ENCODE measurements around the gene BLOC1S1.

The BLOC1S1 gene

DNA sequence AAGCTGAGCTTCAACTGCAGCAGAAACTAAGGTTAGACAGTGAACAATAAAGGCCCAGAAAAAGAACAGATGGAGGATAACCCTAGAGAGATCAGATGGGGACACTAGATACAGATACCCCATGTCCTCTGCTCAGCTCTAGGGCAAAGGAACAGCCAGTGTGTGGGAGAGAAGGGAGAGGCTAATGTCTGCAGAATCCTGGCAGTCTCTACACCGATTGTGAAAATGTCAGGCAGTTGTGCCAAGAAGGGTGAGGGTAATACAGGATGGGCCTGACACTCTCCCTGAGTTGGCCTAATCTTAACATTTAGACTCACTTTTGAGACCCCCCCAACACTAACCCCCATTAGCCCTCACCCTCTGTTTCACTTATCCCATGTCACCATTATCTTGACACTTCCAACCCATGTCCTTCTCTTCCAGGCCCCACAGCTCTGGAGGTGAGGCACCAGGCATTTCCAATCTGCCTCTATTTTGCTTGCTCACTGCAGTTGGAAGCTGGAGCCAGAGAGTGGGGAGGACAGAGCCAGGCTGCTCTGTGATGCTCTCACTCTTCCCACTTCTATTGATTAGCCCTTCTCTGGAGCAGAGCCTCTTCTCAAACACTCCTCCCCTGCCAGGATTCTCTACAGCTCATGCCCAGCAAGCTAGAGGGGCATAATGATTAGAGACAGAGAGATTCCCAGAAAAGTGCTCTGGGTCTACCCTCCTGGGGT lies 3.0 kb upstream of the BLOC1S1 start:
- DNase-seq: no peak

DNA sequence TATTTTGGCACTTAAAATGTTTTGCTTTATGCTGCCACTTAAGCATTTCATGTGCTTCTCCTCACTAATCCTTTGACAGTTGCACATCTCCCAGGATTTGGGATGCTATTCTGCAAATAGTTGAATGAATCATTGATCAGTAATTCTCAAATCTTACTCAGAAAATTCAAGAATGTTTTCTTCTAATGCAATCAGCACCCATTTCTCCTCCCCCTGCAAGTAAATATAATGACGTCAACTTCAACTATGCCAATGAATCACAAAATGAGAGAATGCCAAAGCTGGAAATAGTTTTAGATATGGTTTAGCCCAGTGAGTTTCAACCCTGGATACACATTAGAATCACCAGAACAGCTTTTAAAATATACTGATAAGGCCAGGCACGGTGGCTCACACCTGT lies 2.1 kb upstream of the BLOC1S1 start:
- DNase-seq: no peak

DNA sequence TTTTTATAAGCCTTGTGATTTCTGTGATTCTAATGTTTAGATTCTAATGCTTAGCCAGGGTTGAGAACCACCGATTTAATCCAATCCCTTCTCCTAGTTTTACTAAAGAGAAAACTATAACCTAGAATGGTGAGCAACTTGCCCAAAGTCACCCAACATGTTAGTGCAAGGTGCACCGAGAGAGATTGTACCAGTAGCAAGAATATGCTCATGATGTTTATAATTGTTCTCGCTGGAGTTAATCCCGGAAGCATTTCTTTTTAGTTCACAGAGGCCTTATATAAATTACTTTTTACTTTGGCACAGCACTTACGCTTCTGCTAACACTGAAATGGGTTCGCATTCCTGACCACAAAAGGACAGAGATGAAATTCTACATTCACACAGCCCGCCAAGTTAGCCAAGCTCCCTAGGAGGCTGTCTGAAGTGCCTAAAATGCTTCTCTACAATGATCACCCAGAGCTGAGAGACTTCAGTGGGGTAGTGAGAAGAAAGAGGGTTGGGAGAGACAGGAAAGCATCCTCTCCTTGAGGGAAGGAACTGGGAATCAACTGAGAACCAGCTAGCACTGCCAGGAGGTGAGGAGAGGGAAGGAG lies 579 bp upstream of the BLOC1S1 start:
- no peak for DNase-seq

DNA sequence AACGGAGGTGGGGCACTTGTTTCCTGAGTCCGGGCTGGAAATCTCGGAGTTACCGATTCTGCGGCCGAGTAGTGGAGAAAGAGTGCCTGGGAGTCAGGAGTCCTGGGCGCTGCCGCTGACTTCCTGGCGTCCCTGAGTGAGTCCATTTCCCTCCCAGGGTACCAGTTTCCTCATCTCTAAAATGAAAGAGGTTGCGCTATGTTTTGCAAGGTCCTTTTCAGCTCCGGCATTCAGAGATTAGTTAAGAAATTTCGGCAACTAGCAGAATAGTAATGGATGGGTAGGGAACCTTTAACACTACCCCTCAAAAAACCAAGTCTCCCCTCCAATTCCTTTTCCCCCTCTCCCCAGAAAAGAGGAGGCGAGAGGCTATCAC lies 724 bp downstream of the BLOC1S1 start:
- no peak for DNase-seq

DNA sequence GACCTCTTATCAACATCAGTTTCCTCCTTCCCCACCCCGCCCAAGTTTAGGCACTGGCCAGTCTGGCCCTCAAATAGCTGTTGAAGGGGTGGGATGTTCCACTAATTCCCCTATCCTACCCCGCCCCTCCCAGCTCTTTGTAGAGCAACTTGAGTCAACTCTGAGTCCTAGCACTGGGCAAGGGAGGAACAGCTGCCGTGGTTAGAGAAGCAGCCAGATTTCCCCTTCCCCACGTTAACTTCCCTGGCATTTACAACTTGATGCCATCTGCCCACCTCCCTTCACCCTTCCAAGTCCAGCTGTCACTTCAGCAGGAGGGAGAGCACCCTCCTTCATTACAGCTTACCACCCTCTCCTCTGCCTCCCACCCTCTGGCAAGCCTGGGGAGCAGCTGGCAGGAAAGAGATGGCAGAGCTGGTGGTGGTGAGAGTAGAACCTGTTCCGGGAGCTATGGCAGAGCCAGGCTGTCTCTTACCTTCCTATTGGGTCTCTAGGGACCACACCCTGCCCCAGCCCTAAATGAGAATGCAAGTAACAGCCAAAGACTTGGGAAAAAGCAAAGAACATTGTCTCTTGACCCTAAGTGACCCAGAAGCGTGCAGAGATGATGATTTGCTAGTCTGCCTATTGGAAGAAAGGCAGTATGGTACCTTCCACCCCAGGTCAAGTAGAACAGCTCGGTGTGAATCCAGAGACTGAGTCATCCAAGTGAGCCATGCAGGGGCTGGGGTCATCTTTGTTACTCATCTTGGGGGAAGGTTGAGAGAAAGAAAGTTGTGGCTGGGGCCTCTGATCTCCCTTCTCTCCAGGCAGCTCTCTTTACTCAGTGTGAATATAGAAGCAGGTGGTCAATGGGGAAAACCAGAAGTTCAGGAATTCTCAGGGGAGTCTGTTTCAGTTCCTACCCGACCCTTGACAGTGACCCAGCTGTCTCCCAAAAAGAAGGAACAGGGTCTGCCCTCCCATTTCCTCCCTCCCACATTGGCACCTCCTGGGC lies 1.5 kb downstream of the BLOC1S1 start:
- DNase-seq: no peak

DNA sequence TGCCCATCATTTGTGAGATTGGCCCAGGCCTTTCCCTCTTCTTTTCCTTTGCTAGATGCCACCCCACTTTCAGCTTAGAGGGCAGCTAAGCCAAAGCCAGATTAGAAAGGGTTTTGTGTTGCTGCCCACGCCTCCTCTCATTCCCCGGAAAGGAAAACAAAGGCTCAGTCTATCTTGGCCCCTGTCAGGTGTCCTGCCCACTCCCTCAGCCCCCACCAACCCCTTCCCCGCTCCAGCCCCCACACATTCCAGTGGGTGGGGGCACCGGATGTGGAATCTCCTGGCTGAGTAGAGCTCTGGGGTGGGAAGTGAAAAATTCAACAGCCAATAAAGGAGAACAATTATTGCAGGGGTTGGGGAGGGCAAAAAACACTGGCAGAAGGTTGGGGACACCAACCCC lies 2.2 kb downstream of the BLOC1S1 start:
- no peak for DNase-seq

DNA sequence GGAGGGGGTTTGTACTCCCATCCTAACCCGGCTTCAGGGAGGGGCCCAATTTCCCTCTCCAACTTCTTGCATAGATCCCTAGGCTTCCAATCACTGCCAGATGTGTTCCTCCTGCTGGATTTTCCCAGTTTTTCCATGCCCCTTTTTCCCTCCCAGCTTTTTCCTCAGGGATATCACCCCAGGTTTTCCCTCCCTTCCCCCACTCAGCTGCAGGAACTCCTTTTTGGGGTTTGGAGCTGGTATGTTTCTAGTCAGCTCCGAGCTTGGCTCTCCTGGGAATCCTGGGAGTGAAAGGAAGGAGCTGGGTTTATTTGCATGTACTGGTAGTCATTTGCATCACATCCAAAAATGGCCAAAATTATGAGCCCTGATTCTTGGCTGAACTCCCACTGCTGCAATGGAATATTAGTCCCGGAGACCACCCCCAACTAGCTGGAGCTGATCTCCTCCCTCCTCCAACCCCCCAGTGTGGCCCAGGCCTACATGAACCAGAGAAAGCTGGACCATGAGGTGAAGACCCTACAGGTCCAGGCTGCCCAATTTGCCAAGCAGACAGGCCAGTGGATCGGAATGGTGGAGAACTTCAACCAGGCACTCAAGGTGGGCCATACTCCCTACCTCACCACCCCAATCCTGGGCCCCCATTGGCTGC lies 2.9 kb downstream of the BLOC1S1 start:
- no peak for DNase-seq

DNA sequence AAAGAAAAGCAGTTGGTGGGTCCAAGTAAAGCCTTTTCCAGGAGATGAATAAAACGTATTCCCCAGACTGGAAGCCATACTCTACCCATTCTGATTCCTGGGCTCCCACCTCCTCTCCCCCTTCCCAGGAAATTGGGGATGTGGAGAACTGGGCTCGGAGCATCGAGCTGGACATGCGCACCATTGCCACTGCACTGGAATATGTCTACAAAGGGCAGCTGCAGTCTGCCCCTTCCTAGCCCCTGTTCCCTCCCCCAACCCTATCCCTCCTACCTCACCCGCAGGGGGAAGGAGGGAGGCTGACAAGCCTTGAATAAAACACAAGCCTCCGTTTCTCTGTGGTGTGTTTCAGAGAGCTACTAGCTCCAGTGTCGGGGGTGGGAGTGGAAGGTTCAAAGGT lies 3.5 kb downstream of the BLOC1S1 start:
- no peak for DNase-seq

DNA sequence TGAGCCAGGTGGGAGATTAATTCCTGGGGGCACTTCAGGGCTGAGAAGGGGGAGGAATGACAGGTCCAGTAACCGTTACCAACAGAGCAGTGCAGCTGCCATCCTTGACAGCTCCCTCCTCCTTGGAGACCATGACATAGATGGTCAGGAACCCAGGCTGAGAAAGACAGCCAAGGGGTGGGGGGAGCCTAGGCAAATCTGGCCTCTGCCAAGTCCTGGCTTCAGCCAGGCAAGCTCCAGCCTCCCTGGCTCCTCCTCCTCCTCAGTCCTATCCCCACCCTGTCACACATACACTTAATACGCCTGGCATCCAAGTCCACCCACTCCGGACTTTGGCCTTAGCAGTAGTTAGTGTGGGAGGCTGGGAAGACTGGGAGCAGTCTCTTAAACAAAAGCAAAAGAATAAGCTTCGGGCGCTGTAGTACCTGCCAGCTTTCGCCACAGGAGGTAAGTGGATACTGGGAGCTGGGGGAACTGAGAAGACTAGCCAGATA lies 4.3 kb downstream of the BLOC1S1 start, which contains the start of gene RDH5:
RDH5 (plus strand) TSS at position 323 of the 494 bp plus-strand sequence. CDS start 792 bp downstream, outside the sequence.
- no peak for DNase-seq

DNA sequence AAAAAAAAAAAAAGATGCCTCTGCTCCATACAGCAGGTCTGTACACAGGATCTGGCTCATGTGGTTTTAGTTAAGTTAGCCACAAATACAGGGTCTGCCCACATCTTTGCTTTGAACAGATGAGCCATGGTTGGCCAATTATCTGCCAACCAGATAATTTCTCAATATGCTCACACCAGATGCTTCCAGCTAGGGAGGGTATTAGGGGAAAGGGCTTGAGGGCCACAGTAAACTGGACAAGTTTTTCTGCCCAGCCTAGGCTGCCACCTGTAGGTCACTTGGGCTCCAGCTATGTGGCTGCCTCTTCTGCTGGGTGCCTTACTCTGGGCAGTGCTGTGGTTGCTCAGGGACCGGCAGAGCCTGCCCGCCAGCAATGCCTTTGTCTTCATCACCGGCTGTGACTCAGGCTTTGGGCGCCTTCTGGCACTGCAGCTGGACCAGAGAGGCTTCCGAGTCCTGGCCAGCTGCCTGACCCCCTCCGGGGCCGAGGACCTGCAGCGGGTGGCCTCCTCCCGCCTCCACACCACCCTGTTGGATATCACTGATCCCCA lies 5.1 kb downstream of the BLOC1S1 start:
- DNase-seq: no peak

DNA sequence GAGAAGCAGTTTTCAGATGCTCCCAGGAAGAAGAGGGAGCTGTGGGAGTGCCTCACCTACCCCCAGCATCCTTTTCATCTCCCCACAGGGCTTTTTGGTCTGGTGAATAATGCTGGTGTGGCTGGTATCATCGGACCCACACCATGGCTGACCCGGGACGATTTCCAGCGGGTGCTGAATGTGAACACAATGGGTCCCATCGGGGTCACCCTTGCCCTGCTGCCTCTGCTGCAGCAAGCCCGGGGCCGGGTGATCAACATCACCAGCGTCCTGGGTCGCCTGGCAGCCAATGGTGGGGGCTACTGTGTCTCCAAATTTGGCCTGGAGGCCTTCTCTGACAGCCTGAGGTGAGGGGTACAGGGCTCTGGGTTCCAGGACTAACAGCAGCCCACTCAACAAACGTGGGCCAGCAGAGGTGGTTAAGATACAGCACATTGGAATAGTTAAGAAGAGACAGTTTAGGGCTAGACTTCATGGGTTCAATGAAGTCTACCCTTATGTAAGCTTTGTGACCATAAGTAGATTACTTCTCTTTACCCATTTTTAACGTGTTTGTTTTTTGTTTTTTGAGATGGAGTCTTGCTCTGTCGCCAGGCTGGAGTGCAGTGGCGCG lies 5.9 kb downstream of the BLOC1S1 start:
- DNase-seq: no peak

DNA sequence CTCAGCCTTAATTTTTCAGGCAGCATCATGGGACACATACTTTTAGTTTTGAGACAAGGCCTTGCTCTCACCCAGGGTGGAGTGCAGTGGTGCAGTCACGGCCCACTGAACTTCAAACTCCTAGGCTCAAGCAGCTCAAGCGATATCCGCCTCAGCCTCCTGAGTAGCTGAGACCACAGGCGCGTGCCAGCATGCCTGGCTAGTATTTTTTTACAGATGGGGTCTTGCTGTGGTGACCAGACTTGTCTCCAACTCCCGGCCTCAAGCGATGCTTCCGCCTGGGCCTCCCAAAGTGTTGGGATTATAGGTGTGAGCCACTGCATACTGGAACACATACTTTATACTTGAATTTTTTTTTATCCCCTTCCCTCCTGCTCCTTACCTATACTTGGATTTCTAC lies 7.1 kb downstream of the BLOC1S1 start:
- no peak for DNase-seq

DNA sequence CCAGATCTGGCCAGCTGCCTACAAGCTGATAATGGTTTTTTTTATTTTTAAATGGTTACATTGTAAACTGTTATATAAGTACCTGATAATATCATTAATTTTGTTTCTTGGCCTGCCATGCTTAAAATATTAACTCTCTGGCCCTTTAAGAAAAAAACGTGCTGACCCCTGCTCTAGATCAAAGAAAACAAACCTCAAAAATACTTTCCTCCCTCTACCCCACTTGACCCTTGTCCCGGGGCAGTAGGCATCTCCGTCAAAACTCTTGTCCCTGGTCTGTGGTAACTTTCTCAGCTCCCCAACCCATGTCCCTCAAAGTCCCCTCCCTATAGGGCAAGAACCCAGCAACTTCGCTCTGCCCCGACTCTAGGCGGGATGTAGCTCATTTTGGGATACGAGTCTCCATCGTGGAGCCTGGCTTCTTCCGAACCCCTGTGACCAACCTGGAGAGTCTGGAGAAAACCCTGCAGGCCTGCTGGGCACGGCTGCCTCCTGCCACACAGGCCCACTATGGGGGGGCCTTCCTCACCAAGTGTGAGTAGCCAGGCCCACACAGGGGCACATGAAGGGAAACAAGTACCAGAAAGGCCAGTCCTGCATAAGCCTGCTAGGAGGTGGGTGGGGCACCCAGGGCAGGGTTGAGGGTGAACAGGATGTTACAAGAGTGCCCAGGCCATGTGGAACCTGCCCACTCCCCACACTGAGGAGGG lies 7.8 kb downstream of the BLOC1S1 start:
- DNase-seq: no peak

DNA sequence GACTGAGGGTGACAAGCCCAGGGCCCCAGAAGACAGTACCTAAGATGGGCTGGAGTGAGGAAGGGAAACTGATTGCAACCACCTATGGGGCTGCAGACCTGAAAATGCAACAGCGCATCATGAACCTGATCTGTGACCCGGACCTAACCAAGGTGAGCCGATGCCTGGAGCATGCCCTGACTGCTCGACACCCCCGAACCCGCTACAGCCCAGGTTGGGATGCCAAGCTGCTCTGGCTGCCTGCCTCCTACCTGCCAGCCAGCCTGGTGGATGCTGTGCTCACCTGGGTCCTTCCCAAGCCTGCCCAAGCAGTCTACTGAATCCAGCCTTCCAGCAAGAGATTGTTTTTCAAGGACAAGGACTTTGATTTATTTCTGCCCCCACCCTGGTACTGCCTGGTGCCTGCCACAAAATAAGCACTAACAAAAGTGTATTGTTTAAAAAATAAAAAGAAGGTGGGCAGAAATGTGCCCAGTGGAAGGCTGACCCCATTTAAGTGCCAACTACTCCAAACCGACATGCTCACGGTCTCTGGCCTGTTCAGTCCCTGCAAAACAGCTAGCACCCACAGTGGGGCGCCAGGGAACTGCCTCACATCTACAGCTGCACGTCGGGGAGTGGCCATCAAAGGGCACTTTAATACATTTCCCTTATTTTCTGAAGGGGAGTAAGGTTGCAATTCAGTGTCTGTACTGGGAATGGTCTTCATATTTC lies 8.5 kb downstream of the BLOC1S1 start:
- no peak for DNase-seq

DNA sequence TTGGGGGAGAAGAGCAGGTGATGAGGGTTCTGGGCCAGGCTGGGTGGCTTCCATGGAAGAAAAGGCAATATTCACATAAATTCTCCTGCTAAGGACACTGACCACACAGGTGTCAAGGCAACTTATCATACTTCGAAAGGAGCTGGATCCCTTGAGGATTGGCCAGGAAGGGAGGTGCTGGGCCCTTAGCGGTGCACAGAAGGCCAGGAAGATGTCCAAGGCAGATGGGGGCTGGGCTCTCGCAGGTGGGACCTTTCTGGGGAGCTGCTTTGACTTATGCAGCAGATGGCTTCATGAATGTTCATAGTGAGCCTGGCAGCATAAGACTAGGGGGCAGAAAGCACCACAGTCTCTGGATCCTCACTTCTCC lies 9.1 kb downstream of the BLOC1S1 start:
- DNase-seq: no peak

DNA sequence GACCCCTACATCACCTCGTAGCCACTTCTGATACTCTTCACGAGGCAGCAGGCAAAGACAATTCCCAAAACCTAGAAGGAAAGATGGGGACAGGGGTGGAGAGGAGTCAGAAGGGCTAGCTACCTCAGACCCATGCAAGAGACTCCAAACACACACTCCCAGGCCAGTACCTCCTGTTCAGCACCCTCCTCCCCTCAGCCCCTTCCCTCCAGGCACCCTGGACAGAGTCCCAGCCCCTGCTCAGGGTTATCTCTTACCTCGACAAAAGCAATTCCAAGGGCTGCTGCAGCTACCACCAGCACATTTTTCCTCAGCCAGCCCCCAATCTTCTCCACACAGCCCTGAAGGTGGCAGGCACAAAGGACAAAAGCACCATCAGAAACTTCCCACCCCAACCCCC lies 9.7 kb downstream of the BLOC1S1 start:
- no peak for DNase-seq

DNA sequence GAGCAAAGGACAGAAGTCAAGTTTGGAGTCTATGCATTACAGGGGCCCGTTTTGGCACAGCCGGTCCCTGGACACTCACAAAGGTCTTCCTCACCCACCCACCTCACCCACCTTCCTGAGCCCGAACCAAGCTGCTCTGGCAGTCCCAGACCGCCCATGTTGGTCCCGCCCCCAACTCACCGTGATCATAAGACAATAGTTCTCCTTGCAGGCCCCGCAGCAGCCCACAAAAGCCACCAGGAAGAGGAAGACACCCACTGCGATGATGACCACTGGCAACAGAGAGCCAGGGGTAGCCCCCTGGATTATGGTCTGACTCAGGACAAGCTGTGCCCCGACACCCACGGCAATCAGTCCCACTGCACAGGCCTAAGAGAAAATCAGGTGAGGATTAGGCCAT lies 11.1 kb downstream of the BLOC1S1 start:
- no peak for DNase-seq

DNA sequence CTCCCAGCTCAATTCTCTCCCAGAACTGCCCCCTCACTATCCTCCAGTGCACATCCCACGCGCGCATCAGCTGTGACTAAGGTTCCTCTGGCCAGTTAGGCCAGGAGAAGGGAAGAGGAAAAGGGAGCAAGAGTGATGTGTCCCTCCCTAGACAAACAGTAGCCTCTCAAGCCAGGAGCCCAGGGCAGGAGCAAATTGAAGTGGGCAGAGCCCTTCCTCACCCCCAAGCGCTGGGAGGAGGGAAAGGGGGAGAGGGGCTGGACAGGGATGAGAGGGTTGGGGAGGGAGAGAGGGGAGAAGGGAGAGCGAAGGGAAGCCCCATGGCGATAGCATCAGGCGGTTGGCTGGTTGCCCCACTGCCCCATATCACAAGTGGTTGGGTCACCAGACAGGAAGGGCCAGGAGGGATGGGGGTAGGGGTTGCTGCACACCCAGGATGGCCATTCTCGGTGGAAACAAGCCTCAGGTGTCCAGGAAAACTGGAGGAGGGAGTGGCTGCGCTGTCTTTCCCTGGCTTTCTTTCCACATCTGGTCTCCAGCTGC lies 11.9 kb downstream of the BLOC1S1 start:
- no peak for DNase-seq

DNA sequence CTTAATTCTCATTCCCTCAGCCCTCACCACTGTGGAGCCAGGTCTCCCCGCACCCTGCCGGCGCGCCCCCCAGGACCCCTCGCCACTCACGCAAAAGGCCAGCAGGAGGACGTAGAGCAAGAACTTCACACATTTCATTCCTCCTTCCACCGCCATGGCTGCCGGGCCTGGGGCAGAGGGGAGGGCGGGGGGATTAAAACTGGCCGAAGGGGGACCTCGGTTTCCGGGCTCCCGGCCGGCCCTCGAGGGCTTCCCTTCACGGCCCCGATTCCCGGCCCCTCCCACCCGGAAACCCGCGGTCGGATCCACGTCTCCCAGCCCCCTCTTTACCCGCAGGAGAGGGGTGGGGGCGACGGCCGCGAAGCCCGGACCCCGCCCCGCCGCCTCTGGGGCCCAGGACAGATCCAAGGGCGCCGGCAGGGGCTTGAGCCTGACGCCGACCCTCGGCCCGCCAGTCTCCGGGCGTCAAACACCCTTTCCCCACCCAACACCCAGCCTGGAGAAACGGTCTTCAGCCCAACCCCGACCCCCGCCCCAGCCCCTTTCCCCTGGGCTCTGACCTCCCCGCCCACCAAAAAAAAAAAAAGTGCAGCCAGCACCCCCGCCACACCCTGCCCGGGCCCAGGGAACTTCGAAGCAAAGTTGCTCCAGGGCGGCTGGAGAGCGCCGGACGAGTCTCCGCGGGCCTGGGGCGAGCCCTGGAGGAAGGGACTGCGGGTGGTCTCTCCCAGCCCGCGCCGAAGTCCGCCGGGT lies 12.5 kb downstream of the BLOC1S1 start:
- peak; percentile 43 for DNase-seq

All from NCI-H2029 (cell line).